ENCODE measurements around the gene ARHGEF4.

Gene ARHGEF4

GRCh38 chr2:130829015-130829414 is 7.7 kb upstream of the ARHGEF4 start:
- peaks cover 3% of the 10 kb centered on the region for H3K4me1 ChIP-seq (ENCODE audit: control insufficient read depth, insufficient read depth, low read length)
- H3K27me3 ChIP-seq (ENCODE audit: control insufficient read depth, insufficient read depth, low read length) = no peaks in the 10 kb centered on the region
- H3K9ac ChIP-seq (ENCODE audit: low read depth, low read length) = no peak overlapping the region
- H3K4me2 ChIP-seq (ENCODE audit: low read length) = no peak overlapping the region
- no peaks in the 10 kb centered on the region for H3K36me3 ChIP-seq (ENCODE audit: insufficient read depth, low read length)
- H3K9me3 ChIP-seq (replicated peaks; ENCODE audit: low read length) = no peaks in the 10 kb centered on the region
- H3K4me3 ChIP-seq (ENCODE audit: low read length) = no peak overlapping the region

- Histone ChIP-seq H3K27me3 (ENCODE audit: control insufficient read depth, insufficient read depth, low read length) (no peaks in the 10 kb centered on the region), H3K36me3 (ENCODE audit: insufficient read depth, low read length) (no peaks in the 10 kb centered on the region), H3K9me3 (replicated peaks; ENCODE audit: low read length) (no peaks in the 10 kb centered on the region), H3K4me2 (ENCODE audit: low read length) (no peak overlapping the region), H3K4me3 (ENCODE audit: low read length) (no peak overlapping the region), H3K9ac (ENCODE audit: low read depth, low read length) (no peak overlapping the region), H3K4me1 (ENCODE audit: control insufficient read depth, insufficient read depth, low read length) (peaks cover 4% of the 10 kb centered on the region)
Observed at GRCh38 chr2:130830538-130830937, 6.2 kb upstream of the ARHGEF4 start.

- peaks cover 1% of the 10 kb centered on the region for H3K27me3 ChIP-seq (ENCODE audit: control insufficient read depth, insufficient read depth, low read length)
- H3K4me1 ChIP-seq (ENCODE audit: control insufficient read depth, insufficient read depth, low read length) = peaks cover 4% of the 10 kb centered on the region
- H3K4me2 ChIP-seq (ENCODE audit: low read length) = no peak overlapping the region
- H3K36me3 ChIP-seq (ENCODE audit: insufficient read depth, low read length) = no peaks in the 10 kb centered on the region
- no peak overlapping the region for H3K9ac ChIP-seq (ENCODE audit: low read depth, low read length)
- no peak overlapping the region for H3K4me3 ChIP-seq (ENCODE audit: low read length)
- H3K9me3 ChIP-seq (replicated peaks; ENCODE audit: low read length) = no peaks in the 10 kb centered on the region
Observed at GRCh38 chr2:130831356-130831755, 5.4 kb upstream of the ARHGEF4 start.

GRCh38 chr2:130832296-130832940 is 4.3 kb upstream of the ARHGEF4 start:
- Histone ChIP-seq H3K4me1 (ENCODE audit: control insufficient read depth, insufficient read depth, low read length) (peaks cover 4% of the 10 kb centered on the region), H3K4me2 (ENCODE audit: low read length) (no peak overlapping the region), H3K4me3 (ENCODE audit: low read length) (no peak overlapping the region), H3K9me3 (replicated peaks; ENCODE audit: low read length) (no peaks in the 10 kb centered on the region), H3K9ac (ENCODE audit: low read depth, low read length) (no peak overlapping the region), H3K36me3 (ENCODE audit: insufficient read depth, low read length) (no peaks in the 10 kb centered on the region), H3K27me3 (ENCODE audit: control insufficient read depth, insufficient read depth, low read length) (peaks cover 7% of the 10 kb centered on the region)

GRCh38 chr2:130834091-130834930 is 2.4 kb upstream of the ARHGEF4 start:
- Histone ChIP-seq H3K9ac (ENCODE audit: low read depth, low read length) (no peak overlapping the region), H3K4me1 (ENCODE audit: control insufficient read depth, insufficient read depth, low read length) (peaks cover 4% of the 10 kb centered on the region), H3K36me3 (ENCODE audit: insufficient read depth, low read length) (no peaks in the 10 kb centered on the region), H3K4me2 (ENCODE audit: low read length) (no peak overlapping the region), H3K27me3 (ENCODE audit: control insufficient read depth, insufficient read depth, low read length) (peaks cover 15% of the 10 kb centered on the region), H3K4me3 (ENCODE audit: low read length) (no peak overlapping the region), H3K9me3 (replicated peaks; ENCODE audit: low read length) (no peaks in the 10 kb centered on the region)

GRCh38 chr2:130834931-130835765 is 1.6 kb upstream of the ARHGEF4 start:
- Histone ChIP-seq H3K9ac (ENCODE audit: low read depth, low read length) (no peak overlapping the region), H3K4me1 (ENCODE audit: control insufficient read depth, insufficient read depth, low read length) (peaks cover 4% of the 10 kb centered on the region), H3K9me3 (replicated peaks; ENCODE audit: low read length) (no peaks in the 10 kb centered on the region), H3K27me3 (ENCODE audit: control insufficient read depth, insufficient read depth, low read length) (peaks cover 15% of the 10 kb centered on the region), H3K4me2 (ENCODE audit: low read length) (no peak overlapping the region), H3K4me3 (ENCODE audit: low read length) (no peak overlapping the region), H3K36me3 (ENCODE audit: insufficient read depth, low read length) (no peaks in the 10 kb centered on the region)

GRCh38 chr2:130835766-130836015 is 1.0 kb upstream of the ARHGEF4 start:
- Histone ChIP-seq H3K4me2 (ENCODE audit: low read length) (no peak overlapping the region), H3K4me1 (ENCODE audit: control insufficient read depth, insufficient read depth, low read length) (peaks cover 4% of the 10 kb centered on the region), H3K9ac (ENCODE audit: low read depth, low read length) (no peak overlapping the region), H3K36me3 (ENCODE audit: insufficient read depth, low read length) (no peaks in the 10 kb centered on the region), H3K9me3 (replicated peaks; ENCODE audit: low read length) (no peaks in the 10 kb centered on the region), H3K27me3 (ENCODE audit: control insufficient read depth, insufficient read depth, low read length) (peaks cover 15% of the 10 kb centered on the region), H3K4me3 (ENCODE audit: low read length) (no peak overlapping the region)

GRCh38 chr2:130837175-130837810 is 579 bp downstream of the ARHGEF4 start:
- Histone ChIP-seq H3K9ac (ENCODE audit: low read depth, low read length) (no peak overlapping the region), H3K4me3 (ENCODE audit: low read length) (no peak overlapping the region), H3K27me3 (ENCODE audit: control insufficient read depth, insufficient read depth, low read length) (peaks cover 15% of the 10 kb centered on the region)

GRCh38 chr2:130837811-130838565 is 1.3 kb downstream of the ARHGEF4 start:
- Histone ChIP-seq H3K4me2 (ENCODE audit: low read length) (no peak overlapping the region), H3K36me3 (ENCODE audit: insufficient read depth, low read length) (no peaks in the 10 kb centered on the region), H3K9ac (ENCODE audit: low read depth, low read length) (no peak overlapping the region), H3K27me3 (ENCODE audit: control insufficient read depth, insufficient read depth, low read length) (peaks cover 15% of the 10 kb centered on the region), H3K9me3 (replicated peaks; ENCODE audit: low read length) (no peaks in the 10 kb centered on the region), H3K4me1 (ENCODE audit: control insufficient read depth, insufficient read depth, low read length) (peaks cover 4% of the 10 kb centered on the region), H3K4me3 (ENCODE audit: low read length) (no peak overlapping the region)

More at GRCh38 chr2:130837175-130837810, 579 bp downstream of the ARHGEF4 start:
- peak overlapping the region; percentile 25 for H3K4me2 ChIP-seq (ENCODE audit: low read length)
- peaks cover 4% of the 10 kb centered on the region for H3K4me1 ChIP-seq (ENCODE audit: control insufficient read depth, insufficient read depth, low read length)
- no peaks in the 10 kb centered on the region for H3K9me3 ChIP-seq (replicated peaks; ENCODE audit: low read length)
- H3K36me3 ChIP-seq (ENCODE audit: insufficient read depth, low read length) = no peaks in the 10 kb centered on the region

GRCh38 chr2:130839011-130839780 is 2.5 kb downstream of the ARHGEF4 start:
- Histone ChIP-seq H3K9me3 (replicated peaks; ENCODE audit: low read length) (no peaks in the 10 kb centered on the region), H3K4me1 (ENCODE audit: control insufficient read depth, insufficient read depth, low read length) (peaks cover 2% of the 10 kb centered on the region), H3K36me3 (ENCODE audit: insufficient read depth, low read length) (no peaks in the 10 kb centered on the region), H3K4me3 (ENCODE audit: low read length) (no peak overlapping the region), H3K27me3 (ENCODE audit: control insufficient read depth, insufficient read depth, low read length) (peaks cover 15% of the 10 kb centered on the region), H3K9ac (ENCODE audit: low read depth, low read length) (no peak overlapping the region), H3K4me2 (ENCODE audit: low read length) (no peak overlapping the region)

Data from skeletal muscle satellite cell (primary cell).